GM15510 (cell line): ENCODE data around the gene ACTR5.

Experiments used
- POLR2A ChIP-seq: IDR thresholded peaks from 3 replicates; pipeline ENCODE4 v1.6.1; 2011; ENCODE audit warnings: borderline replicate concordance; ENCODE audit not compliant: insufficient read length; ENCODE audit errors: extremely low read depth

Gene ACTR5

DNA sequence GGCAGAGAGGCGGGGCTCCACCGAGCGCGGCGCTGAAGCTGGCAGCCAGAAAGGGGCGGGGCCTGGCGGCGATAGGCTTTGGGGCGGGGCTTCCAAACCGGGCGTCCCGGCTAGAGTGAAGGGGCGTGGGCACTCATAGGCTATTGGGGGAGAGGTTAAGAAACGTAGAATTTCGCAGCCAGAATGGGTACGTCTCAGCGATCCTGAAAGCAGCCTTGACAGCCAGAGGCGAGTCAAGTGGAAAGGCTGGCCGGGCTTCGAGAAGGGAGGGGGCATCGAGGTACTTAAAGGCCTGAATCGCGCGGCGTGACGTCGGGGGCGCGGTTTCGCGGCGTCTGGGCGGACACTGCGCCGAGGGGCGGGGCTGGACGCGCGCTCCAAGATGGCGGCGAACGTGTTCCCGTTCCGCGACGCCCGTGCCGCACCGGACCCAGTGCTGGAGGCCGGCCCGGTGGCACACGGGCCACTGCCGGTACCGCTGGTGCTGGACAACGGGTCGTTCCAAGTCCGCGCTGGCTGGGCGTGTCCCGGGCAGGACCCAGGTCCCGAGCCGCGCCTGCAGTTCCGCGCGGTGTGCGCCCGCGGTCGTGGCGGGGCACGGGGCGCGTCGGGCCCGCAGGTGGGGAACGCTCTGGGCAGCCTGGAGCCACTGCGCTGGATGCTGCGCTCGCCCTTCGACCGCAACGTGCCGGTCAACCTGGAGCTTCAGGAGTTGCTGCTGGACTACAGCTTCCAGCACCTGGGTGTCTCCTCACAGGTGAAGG lies at the start of gene ACTR5:
ACTR5 (plus strand) TSS at position 364 of the 764 bp plus-strand sequence; CDS start at position 383, 19 bp downstream.
- TF ChIP-seq POLR2A = peak; percentile 83

- TF ChIP-seq POLR2A = no peak
Measured at GRCh38 chr20:38698541-38698940, 49.7 kb upstream of the ACTR5 start.

DNA sequence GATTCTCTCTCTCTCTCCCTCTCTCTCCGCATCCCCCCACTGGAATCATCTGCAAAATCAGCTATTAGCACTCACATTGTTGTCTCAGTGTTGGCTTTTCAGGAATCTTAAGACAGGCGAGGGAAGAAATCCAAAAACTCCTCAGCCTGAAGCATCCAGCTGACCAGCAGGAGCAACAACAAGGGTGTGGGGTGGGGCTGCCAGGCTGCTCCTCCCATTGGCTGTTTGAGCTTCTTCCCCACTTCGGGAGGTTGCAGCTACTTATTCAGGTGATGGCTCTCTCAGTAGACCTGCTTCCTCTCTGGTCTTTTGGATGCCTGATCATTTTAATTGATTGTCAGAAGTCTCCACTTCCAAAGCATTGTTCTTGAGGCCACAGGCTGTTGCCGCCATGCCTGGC lies 48.1 kb upstream of the ACTR5 start:
- no peak for TF ChIP-seq POLR2A

DNA sequence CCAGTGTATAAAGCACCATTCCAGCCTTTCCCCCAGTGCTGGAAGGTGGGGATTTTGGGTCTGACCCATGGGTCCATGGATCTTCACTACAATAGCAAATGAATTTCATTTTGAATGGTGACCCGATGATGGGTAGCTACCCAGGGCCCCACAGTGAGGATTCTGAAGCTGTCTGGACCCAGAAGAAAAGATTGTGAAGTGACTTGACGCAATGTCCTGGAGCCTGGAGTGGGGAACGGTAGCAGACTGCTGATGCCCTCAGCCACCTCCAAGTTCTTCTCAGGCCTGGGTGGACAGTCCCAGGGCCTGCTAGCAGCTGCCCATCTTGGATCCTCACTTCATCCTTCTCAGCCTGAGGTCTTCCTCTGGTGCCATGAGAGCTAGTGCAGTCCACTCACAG lies 47.3 kb upstream of the ACTR5 start:
- no peak for TF ChIP-seq POLR2A

DNA sequence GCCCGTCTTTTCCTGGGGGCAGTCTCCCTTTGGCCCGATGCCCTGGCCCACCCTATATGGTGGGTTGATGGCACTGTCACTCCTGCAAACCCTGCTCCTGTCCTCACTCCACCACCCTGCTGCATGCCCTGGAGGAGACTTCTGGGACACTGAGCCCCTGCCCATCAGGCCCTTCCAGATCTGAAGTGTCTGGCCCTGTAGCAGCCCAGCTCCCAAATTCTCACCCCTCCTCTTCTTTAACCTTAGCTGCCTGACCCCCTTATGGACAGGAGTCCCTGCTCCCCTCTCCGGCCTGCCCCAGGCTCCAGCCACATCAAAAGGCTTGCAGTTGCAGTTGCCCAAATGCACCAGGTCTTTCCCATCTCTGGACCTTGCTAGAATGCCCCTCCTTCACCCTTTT lies 44.7 kb upstream of the ACTR5 start:
- no peak for TF ChIP-seq POLR2A

DNA sequence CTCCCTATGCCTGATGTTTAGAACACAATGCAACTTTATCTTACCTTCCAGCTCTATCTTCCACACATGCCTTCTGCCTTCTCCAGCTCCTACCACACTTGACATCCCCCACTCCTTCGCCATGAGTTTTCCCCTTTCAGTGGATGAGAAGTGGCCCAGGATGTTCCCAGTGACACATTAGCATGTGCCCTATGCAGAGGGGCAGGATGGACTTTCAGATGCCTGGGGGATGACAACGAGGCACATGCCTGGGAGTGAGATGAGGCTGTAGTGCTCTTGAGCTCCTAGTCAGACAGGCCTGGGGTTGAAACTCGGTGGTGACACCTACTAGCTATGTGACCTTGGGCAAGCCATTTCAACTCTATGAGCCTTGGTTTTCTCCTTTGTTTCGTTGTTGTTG lies 44.1 kb upstream of the ACTR5 start:
- no peak for TF ChIP-seq POLR2A

- no peak for TF ChIP-seq POLR2A
Measured at GRCh38 chr20:38706509-38706908, 41.8 kb upstream of the ACTR5 start.

- no peak for TF ChIP-seq POLR2A
Measured at GRCh38 chr20:38714308-38714707, 34.0 kb upstream of the ACTR5 start.

- no peak for TF ChIP-seq POLR2A
Measured at GRCh38 chr20:38715646-38716045, 32.6 kb upstream of the ACTR5 start.

- TF ChIP-seq POLR2A = no peak
Measured at GRCh38 chr20:38722683-38723016, 25.6 kb upstream of the ACTR5 start.

DNA sequence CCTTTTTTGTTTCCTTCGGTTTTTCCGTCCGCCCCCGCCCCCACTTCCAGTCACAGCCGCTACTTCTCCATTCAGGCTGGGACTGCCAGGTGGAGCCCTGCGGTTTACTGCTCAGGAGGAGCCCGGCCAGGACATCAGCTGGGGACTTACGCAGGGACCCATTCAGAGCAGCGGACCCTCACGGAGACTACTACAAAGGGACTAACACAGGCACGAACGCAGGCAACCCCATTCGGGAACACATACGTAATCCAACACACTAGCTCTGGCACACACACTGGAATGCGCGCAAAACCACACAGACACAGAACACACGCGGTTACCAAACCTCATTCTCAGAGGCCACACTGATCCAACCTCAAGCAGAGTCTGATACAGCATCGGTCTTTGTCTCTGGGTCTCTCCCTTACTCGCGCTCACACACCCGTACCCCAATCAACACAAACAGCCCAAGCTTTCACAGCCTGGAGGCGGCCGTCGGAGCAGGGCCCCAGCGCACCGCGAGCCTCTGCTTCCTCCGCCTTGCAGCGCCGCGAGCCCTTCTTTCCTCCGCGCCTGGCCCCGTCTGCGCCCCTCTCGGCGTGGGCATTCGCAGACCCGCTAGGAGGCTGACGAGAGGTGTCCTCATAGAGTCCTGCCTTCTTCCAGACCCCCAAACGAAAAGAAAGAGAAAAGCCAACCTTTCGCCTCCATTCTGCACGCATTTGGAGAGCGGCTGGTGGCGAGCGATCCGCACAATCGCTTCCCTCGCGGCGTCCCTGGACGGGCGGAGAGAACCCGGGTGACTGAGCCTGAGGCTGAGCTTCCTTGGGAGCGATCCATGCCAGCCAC lies 25.0 kb upstream of the ACTR5 start:
- TF ChIP-seq POLR2A = no peak

DNA sequence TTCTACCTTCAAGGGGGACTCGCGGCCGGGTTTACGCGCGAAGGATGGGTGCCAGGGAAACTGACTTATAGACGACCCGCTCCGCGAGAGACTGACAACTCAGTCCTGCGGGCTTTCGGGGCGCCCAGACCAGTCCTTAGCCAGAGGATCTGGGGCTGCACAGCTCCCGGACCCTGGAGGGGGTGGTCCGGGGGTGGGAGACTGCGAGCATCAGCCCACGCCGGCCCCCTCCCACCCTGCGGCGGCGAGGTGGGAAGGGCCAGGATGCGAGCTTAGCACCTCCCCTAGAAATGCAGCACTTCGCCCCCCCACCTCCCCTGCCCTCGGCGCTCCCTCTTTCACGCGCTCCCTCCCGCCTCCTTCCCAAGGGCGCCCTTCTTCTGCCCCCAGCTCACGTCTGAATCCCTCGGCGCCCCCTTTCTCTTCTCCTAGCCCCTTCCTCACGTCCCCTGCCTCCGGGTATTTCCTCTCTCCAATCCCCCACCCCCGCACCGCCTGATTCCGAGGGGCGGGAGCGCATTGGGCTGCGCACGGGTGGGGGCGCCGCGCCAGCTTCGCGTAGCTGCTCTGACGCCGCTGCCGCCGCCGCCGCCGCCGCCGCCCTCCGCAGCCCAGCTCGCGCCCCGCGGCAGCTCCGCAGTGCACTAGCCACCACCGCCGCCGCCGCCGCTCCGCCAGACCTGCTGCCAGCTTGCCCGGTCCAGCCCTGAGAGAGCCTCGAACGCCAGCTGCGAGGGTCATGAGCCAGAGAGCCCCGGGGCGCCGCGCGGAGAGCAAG lies 24.2 kb upstream of the ACTR5 start, which contains the start of gene SLC32A1:
SLC32A1 (plus strand) TSS at position 639 of the 778 bp plus-strand sequence. CDS start 239 bp downstream, outside the sequence.
- no peak for TF ChIP-seq POLR2A

DNA sequence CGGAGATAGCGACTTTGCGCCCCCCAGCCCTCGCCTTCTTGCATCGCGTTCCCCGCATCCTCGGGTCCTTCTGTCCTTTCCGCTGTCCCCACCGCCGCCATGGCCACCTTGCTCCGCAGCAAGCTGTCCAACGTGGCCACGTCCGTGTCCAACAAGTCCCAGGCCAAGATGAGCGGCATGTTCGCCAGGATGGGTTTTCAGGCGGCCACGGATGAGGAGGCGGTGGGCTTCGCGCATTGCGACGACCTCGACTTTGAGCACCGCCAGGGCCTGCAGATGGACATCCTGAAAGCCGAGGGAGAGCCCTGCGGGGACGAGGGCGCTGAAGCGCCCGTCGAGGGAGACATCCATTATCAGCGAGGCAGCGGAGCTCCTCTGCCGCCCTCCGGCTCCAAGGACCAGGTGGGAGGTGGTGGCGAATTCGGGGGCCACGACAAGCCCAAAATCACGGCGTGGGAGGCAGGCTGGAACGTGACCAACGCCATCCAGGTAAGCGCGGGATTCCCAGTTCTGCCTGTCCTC lies 23.6 kb upstream of the ACTR5 start:
- no peak for TF ChIP-seq POLR2A

DNA sequence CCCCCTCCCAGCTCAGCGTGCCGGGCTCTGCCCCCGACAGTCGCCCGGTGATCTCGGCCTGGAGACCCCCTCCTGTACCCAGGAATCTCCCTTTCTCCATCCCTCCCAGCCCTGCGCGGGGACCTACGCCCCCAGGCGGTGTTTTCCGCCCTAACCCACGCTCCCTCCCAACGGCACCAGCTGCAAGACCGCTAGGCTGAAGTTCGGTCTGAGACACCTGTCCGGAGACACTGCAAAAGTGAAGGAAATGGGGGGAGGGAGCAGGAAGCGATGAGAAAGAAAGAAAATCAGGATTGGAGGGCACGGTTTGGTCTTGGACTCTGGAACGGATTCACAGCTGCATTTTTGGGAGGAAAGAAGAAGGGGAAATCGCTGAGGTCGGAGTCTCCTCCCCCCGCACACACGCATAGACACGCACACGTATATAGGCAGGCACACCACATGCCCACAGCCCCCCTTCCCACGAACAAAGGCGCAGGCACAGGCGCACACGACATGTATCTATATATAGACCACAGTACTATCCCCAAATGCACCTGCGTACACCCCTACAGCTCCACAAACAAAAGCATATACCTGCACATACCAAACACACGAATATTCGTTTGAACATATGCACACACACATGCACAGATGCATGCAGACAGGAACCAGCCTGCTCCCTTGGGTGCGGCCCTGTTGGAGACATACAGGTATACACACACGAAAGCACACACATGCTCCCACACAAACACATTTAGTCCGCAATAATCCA lies 22.9 kb upstream of the ACTR5 start:
- TF ChIP-seq POLR2A = no peak

GRCh38 chr20:38725931-38726803 lies 22.1 kb upstream of the ACTR5 start:
- TF ChIP-seq POLR2A = no peak
